Panc1 (cell line): Measurements from ENCODE around the gene RPS6KA4. TPM values are rescaled to one million over a fixed set of nuclear protein-coding genes. Genes with fewer than 3 reads are reported as not detected.

Source experiments
- ATAC-seq: fragments of 200-7000 bp; cut with Tn5 transposase; 2 replicates; pipeline ENCODE4 v1.9.1; 2020; ENCODE audit warnings: mild to moderate bottlenecking, moderate library complexity
- BruUV-seq: library from RNA; stranded (reverse); fragments of 400-500 nt; replicated peaks from 2 replicates; lab custom pipeline; 2021; lab: Mats Ljungman, UMichigan
- CTCF ChIA-PET: fragments of 300-600 bp; sonication (Branson Sonifier 250); formaldehyde crosslinking; loops from one replicate; lab custom pipeline; 2022; ENCODE audit warnings: antibody characterized with exemption; lab: Charles Lee
- POLR2A ChIA-PET: fragments of 300-600 bp; sonication (Branson Sonifier 250); formaldehyde crosslinking; loops from one replicate; lab custom pipeline; 2022; ENCODE audit warnings: antibody characterized with exemption; lab: Charles Lee
- DNase-seq: peaks from one replicate; pipeline ENCODE4 v3.0.0-alpha.2; 2010; ENCODE audit warnings: low read depth, low spot score
- H3K27ac ChIP-seq: 2 replicates; pipeline ENCODE4 v1.5.1; 2011; ENCODE audit warnings: mild to moderate bottlenecking, low read length, inconsistent platforms
- H3K27me3 ChIP-seq: fragments of 200-500 bp; sonication (Bioruptor generic); 2 replicates; pipeline ENCODE4 v1.6.0; 2014; ENCODE audit warnings: low read length, inconsistent platforms; ENCODE audit not compliant: control insufficient read depth, insufficient read depth
- H3K36me3 ChIP-seq: fragments of 200-500 bp; sonication (Bioruptor generic); 2 replicates; pipeline ENCODE4 v1.5.1; 2014; ENCODE audit warnings: inconsistent platforms, mild to moderate bottlenecking, low read length, moderate library complexity; ENCODE audit not compliant: control insufficient read depth, insufficient read depth
- H3K4me1 ChIP-seq: 2 replicates; pipeline ENCODE4 v1.5.1; 2011; ENCODE audit warnings: inconsistent platforms, mild to moderate bottlenecking, low read length, moderate library complexity; ENCODE audit not compliant: control insufficient read depth, insufficient read depth
- H3K4me3 ChIP-seq, 2 experiments: 2 replicates each; pipeline ENCODE4 v1.5.1; 2011 to 2012; ENCODE audit warnings: low read depth in 2 of 2, low read length in 2 of 2, mild to moderate bottlenecking in 2 of 2, inconsistent platforms in 1 of 2, moderate library complexity in 1 of 2
- H3K9me3 ChIP-seq: fragments of 200-500 bp; sonication (Bioruptor generic); 2 replicates; pipeline ENCODE4 v1.5.1; 2014; ENCODE audit warnings: low read depth, mild to moderate bottlenecking, inconsistent platforms, low read length, moderate library complexity; ENCODE audit not compliant: control insufficient read depth, insufficient read depth
- POLR2AphosphoS5 ChIP-seq: IDR thresholded peaks from 2 replicates; pipeline ENCODE4 v1.6.1; 2012; ENCODE audit warnings: mild to moderate bottlenecking, low read depth, low read length, moderate library complexity
- SIN3A ChIP-seq: IDR thresholded peaks from 2 replicates; pipeline ENCODE4 v1.6.1; 2012; ENCODE audit warnings: low read depth, mild to moderate bottlenecking, low read length, moderate library complexity, borderline replicate concordance; ENCODE audit not compliant: insufficient read depth
- TCF7L2 ChIP-seq: IDR thresholded peaks from 2 replicates; pipeline ENCODE4 v1.6.1; 2011; ENCODE audit warnings: mild to moderate bottlenecking, low read depth, low read length, inconsistent platforms
- in situ Hi-C: cut with HindIII; loops from 2 replicates; pipeline ENCODE4 v1.10.0; 2016; ENCODE audit warnings: low sequenced_read_pairs, low pct_unique_long_range_greater_than_20kb
- intact Hi-C: fragments of 100-400 bp; cut with micrococcal nuclease; formaldehyde crosslinking; loops from one replicate; pipeline ENCODE4 v1.10.0; 2022; ENCODE audit not compliant: unreplicated experiment
- total RNA-seq: library from RNA; stranded (reverse); gene quantifications from one replicate; pipeline ENCODE4 v1.2.1, GENCODE V29; 2021; ENCODE audit not compliant: unreplicated experiment
- TF ChIP-seq, protein P1 (sequence below): fragments of 450-650 bp; IDR thresholded peaks from 2 replicates; pipeline ENCODE4 v1.5.1; 2017; ENCODE audit warnings: mild to moderate bottlenecking
- TF ChIP-seq, protein P2 (sequence below), 2 experiments: IDR thresholded peaks; 2 replicates each; pipeline ENCODE4 v1.6.1; 2011 to 2012; ENCODE audit warnings: low read depth in 2 of 2, control low read depth in 1 of 2, low read length in 1 of 2, mild to moderate bottlenecking in 1 of 2, moderate library complexity in 1 of 2; ENCODE audit not compliant: insufficient read depth in 1 of 2

RPS6KA4 gene
- total RNA-seq, 1 experiment from 2014 or later = 74.0 TPM

- Histone ChIP-seq H3K4me1 (peaks cover 3% of the 10 kb centered on the region; the same call in 1 of the 2 replicates), H3K27me3 (no peaks in the 10 kb centered on the region), H3K36me3 (peaks cover 6% of the 10 kb centered on the region), H3K9me3 (no peaks in the 10 kb centered on the region), H3K27ac (no peak overlapping the region), H3K4me3 (no peak overlapping the region)
- ATAC-seq = no peak
- intact Hi-C loops = no loop called here
- ChIA-PET CTCF (no interaction called here), POLR2A (no interaction called here)
- in situ Hi-C loops = no loop called here
- DNase-seq = no peak
- BruUV-seq = no TSS peak
- TF ChIP-seq, protein P1, sequence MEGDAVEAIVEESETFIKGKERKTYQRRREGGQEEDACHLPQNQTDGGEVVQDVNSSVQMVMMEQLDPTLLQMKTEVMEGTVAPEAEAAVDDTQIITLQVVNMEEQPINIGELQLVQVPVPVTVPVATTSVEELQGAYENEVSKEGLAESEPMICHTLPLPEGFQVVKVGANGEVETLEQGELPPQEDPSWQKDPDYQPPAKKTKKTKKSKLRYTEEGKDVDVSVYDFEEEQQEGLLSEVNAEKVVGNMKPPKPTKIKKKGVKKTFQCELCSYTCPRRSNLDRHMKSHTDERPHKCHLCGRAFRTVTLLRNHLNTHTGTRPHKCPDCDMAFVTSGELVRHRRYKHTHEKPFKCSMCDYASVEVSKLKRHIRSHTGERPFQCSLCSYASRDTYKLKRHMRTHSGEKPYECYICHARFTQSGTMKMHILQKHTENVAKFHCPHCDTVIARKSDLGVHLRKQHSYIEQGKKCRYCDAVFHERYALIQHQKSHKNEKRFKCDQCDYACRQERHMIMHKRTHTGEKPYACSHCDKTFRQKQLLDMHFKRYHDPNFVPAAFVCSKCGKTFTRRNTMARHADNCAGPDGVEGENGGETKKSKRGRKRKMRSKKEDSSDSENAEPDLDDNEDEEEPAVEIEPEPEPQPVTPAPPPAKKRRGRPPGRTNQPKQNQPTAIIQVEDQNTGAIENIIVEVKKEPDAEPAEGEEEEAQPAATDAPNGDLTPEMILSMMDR = no peak
- TF ChIP-seq TCF7L2 (no peak), POLR2AphosphoS5 (no peak), SIN3A (no peak)
- TF ChIP-seq, protein P2, sequence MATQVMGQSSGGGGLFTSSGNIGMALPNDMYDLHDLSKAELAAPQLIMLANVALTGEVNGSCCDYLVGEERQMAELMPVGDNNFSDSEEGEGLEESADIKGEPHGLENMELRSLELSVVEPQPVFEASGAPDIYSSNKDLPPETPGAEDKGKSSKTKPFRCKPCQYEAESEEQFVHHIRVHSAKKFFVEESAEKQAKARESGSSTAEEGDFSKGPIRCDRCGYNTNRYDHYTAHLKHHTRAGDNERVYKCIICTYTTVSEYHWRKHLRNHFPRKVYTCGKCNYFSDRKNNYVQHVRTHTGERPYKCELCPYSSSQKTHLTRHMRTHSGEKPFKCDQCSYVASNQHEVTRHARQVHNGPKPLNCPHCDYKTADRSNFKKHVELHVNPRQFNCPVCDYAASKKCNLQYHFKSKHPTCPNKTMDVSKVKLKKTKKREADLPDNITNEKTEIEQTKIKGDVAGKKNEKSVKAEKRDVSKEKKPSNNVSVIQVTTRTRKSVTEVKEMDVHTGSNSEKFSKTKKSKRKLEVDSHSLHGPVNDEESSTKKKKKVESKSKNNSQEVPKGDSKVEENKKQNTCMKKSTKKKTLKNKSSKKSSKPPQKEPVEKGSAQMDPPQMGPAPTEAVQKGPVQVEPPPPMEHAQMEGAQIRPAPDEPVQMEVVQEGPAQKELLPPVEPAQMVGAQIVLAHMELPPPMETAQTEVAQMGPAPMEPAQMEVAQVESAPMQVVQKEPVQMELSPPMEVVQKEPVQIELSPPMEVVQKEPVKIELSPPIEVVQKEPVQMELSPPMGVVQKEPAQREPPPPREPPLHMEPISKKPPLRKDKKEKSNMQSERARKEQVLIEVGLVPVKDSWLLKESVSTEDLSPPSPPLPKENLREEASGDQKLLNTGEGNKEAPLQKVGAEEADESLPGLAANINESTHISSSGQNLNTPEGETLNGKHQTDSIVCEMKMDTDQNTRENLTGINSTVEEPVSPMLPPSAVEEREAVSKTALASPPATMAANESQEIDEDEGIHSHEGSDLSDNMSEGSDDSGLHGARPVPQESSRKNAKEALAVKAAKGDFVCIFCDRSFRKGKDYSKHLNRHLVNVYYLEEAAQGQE (IDR thresholded peaks at IDR 0.05; ENCODE audit: insufficient read depth in 1 of 2, low read depth in 2 of 2, low read length in 1 of 2) = no peak
Measured at GRCh38 chr11:64364911-64365310, 5.9 kb downstream of the RPS6KA4 start.

DNA sequence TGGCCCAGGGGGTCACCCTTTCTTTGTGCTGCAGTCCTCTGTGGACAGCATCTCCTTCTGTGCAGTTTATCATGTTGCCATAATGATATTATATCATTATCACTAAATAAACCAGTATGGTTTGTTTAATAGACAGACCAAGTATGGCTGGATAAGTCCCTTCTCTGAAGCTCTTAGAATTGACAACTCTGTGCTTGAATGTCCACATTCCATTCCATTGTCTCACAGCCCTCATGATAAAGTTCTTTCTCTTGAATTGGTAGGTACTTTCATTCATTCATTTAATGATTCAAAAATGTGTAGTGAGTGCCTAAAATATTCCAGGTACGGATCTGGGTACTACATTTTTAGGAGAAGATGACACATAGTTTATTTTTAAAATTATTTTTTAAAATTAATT, 7.8 kb downstream of the RPS6KA4 start:
- TF ChIP-seq POLR2AphosphoS5 (no peak), SIN3A (no peak), TCF7L2 (no peak)
- TF ChIP-seq, protein P2 (IDR thresholded peaks at IDR 0.05; ENCODE audit: insufficient read depth in 1 of 2, low read depth in 2 of 2, low read length in 1 of 2) = no peak
- TF ChIP-seq, protein P1 = no peak
- ATAC-seq (no peak), DNase-seq (no peak)
- in situ Hi-C loops (no loop called here), intact Hi-C loops (no loop called here)
- CTCF ChIA-PET = interaction anchor here (0.7 kb wide), 1 partner anchor 11 kb away, joined by 4 read pairs; no protein-coding TSS in a partner anchor
- Histone ChIP-seq H3K4me1 (no peaks in the 10 kb centered on the region), H3K36me3 (peaks cover 6% of the 10 kb centered on the region), H3K27me3 (no peaks in the 10 kb centered on the region), H3K27ac (no peak overlapping the region), H3K4me3 (no peak overlapping the region), H3K9me3 (no peaks in the 10 kb centered on the region)
- BruUV-seq = no TSS peak
- POLR2A ChIA-PET = interaction anchor here (0.7 kb wide), 1 partner anchor 28 kb away, joined by 3 read pairs; no protein-coding TSS in a partner anchor
